ENCODE data around the gene SH3PXD2B.
A peak's percentile ranks its signal among the peaks of the same experiment; 100 is the strongest.
"Not testable (repeated sequence)": the region's sequence is repeated elsewhere in the genome, so short reads cannot be mapped to it uniquely, and the experiment has no call there.

Gene SH3PXD2B

DNA sequence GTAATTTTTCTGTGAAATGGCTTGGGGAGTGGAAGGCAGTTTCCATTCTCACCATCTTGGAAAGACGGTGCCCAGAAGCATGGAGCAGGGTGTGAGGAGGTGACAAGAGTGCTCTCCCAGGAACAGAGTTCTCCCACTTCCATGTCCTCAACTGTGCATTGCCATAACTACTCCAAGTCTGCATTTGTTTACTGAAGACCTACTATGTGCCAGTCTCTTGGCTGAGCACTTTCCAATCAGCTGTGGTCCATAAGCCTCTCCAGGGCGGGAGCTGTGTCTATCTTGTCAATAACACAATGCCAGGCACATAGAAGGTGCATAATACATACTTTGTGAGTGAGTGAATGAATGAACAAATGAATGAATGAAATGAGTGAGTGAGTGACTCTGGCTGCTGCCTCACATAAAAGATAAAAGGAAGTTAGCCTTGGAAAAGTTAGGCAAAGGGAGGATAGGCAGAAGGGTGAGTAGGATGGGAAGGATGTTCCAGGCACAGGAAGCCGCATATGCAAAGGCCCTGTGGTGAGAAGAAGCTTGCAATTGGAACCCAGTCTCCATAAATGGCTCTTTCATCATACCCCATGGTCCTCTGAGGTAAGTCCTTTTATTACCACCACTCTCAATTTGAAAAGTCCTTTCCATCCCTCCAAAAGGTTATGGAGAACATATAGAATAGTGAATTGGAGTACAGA is 31.3 kb upstream of the SH3PXD2B start:
- DNase-seq: no peak

DNA sequence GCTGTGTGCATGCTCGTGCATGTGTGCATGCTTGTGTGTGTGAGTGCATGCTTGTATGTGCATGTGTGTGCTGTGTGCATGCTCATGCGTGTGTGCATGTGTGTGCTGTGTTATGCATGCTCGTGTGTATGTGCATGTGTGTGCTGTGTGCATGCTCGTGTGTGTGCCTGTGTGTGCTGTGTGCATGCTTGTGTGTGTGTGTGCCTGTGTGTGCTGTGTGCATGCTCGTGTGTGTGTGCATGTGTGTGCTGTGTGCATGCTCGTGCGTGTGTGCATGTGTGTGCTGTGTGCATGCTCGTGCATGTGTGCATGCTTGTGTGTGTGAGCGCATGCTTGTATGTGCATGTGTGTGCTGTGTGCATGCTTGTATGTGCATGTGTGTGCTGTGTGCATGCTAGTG is 30.3 kb upstream of the SH3PXD2B start:
- DNase-seq: no peak

DNA sequence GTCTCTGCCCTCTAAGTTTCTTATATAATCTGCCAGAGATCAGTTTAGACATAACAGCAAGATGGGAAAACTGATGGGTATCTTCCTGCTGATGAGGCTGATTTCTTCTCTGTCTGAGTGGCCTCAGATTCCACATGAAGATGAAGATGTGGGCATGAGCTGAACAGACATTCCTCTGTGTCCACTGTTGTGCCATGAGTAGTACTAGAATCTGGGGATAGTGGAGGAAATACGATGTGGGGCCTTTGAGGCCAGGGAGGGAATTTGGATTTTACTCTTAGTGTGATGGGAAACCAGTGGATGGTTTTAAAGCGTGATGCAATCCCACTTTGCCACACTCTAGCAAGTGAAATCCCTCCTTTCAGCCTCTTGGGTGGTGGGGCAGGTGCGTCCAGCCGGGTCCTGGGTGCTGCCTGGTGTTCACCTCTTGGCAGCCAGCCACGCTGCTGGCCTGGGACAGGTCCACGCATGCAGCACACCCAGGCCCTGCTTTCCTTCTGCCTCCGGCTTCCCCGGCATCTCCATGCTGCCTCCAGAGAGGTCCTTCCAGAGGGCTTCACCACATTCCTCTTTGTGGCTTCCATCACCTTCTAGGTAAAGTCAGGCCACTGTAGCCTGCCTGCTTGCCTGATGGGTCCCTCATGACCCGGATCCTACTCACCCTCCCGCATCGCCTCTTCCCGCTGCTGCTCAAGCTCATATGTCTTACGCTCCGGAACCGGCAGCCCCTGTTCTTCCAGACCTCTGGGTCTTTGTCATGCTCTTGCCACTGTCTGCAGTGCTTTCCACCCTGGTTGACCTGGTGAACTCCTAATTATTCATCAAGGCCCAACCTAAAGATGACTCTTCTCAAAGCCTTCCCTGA is 28.1 kb upstream of the SH3PXD2B start:
- DNase-seq: no peak

DNA sequence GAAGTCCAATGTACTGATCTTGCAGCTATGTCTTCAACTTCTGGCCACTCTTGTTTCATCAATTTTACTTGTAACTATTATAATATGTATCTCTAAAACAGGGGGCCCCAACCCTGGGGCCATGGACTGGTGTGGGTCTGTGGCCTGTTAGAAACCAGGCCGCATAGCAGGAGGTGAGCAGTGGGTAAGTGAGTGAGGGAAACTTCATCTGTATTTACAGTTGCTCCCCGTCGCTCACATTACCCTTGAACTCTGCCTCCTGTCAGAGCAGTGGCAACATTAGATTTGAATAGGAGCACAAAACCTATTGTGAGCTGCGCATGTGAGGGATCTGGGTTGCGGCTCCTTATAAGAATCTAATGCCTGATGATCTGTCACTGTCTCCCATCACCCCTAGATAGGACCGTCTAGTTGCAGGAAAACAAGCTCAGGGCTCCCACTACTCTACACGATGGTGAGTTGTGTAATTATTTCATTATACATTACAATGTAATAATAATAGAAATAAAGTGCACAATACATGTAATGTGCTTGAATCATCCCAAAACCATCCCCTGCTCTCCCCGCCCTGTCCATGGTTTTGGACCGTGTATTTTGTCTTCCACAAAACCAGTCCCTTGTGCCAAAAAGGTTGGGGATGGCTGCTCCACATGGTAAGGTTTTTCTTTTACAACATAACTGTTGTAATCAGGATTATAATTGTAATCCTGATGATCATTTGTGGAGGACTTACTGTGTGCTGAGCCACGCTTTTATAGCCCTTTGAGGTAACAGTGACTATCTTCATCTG is 26.9 kb upstream of the SH3PXD2B start:
- DNase-seq: no peak

DNA sequence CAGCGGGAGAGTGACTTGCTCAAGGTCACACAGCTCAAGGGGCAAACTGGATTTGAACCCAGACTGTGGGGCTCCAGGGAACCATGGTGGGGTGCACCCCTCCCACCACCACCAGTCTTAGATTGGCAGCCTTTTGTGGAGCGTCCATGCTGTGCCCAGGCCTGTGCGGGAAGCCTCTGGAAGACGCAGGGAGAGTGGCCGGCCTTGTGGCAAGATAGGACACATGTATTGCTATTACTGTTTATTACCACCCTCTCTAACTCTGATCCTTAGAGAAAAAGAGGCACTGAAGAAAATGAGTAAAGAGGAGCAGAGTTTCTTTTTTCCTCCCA is 25.4 kb upstream of the SH3PXD2B start:
- DNase-seq: no peak

DNA sequence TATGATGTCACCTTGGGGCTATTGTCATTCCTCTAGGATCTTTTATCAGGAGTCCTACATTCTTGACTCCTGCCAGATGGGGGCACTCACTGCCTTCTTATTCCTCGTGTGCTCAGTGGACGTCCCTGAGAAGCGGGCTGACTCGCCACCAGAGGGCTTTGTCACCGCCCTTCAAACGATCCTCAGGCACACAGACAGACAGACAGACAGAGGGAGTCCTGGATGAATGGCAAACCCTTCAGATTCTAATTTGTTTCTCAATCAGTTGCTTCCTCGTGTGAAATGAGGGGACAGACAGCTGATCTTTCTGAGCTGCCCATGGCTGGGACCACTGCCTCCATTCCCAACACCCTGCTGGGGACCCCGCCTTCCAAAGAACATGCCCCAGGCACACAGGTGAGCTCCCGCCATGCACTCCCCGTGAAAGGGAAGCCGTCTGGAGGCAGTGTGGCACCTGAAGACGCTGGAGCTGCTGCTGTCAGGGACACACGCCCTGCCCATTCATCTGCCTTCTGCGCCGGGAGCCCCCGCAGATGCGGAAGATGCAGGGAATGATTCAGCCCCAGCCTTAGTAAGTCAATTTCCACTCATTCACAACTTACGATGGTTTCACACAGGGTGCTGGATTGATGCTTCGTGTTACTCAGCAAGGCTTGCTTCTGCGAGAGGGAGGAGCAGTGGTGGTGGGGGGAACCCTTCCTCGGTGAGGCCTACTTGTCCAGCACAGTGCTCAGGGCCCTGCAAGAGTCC is 24.9 kb upstream of the SH3PXD2B start:
- peak in 1 of 4 experiments; percentile 17 for DNase-seq

DNA sequence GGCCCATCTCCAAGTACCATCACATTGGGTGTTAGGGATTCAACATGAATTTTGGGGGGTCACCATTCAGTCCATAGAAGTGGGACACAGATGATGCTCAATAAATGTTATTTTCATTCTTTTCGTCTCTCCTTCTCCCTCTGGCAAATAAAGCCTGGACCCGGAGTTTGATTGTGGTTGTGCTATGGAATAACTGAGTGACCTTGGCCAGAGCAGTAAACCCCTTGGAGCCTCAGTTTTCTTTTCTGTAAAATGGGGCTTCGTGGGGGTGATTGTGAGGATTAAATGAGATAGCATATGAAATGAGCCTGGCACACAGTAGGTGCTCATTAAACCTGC is 24.3 kb upstream of the SH3PXD2B start:
- DNase-seq: not testable (repeated sequence)

DNA sequence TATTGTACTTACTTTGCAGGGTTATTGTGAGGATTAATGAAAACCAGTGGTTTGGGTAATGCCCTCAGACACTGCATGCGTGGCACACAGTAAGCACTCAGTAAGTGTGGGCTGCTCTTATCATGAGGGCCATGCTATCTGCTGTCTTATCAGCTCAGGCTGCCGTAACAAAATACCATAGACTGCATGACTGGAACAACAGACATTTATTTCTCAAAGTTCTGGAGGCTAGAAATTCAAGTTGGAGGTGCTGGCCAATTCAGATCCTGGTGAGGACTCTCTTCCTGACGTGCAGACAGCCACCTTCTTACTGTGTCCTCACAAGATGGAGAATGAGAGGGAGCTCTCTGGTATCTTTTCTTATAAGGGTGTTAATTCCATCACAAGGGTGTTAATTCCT is 23.9 kb upstream of the SH3PXD2B start:
- DNase-seq: no peak

DNA sequence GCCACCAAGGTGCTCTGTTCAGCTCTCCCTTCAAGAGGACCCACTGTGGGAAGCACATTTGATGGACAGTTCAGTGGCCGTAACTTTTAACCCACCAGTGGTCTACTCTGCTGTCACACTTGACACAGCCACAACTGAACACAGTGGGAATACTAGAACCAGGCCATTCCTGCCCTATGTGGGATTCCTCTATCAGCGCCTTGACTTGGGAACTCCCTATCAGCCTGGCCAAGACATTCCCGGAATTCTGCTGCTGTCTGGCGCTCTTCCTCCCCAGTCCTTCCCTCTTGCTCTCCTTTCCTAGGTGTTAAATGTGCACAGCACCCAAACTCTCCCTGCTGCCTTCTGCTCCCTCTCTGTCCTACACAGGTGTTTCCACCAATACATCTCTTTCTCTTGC is 23.1 kb upstream of the SH3PXD2B start:
- no peak for DNase-seq

DNA sequence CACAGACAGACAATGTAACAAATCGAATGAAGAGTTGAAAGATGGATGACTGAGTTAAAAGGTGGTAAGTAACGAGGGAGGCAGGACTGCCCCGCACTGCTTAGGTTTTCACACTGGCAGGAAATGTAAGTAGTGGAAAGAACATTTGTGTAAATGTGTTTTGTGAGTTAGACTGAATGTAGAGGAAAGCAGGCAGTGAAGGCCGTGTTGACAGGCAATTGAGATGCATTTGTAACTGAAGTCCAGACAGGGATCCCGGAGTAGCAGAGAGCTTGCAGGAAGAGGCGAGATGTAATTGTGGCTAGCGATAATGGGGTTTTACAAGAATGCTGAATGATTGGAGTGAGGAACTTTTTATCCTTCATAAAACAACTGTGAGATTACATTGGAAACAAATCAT is 20.0 kb upstream of the SH3PXD2B start:
- DNase-seq: no peak

DNA sequence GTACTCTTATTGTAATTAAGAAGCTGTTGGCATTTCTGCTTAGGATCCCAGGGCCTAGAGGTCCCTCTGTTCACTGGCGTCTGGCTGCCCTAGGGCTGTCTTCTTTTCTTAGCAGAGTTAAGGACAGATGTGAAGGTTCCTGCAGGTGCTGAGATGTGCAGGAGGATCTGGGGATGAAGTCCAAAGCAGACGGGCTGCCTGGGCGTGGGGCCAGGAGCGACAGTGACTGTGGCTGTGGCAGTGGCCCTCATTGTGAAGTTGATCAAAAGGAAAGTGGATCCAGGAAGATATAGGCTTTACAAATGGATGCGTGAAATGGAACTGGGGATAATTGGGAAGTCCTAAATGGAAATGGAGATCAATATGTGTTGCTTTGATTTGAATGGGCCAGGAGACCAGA is 19.1 kb upstream of the SH3PXD2B start:
- DNase-seq: no peak

DNA sequence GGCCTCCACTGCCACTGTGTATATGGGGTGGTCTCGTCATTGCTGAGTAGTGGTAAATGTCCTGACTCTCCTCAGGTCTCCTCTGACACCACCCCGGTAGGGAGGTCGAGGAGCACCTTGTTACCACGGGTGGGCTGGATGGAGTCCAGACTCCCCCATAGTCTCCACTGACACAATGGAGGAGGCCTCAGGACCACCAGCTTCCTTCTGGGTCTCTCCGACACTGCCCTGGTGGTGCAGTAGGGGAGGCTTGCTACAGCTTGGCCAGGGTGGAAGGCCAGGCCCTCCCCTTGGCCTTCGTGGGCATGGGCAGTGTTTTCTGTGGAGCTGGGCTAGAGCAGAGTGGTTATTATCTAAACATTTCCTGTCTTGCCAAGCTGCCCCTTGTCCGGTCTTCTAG is 15.4 kb upstream of the SH3PXD2B start:
- no peak for DNase-seq

DNA sequence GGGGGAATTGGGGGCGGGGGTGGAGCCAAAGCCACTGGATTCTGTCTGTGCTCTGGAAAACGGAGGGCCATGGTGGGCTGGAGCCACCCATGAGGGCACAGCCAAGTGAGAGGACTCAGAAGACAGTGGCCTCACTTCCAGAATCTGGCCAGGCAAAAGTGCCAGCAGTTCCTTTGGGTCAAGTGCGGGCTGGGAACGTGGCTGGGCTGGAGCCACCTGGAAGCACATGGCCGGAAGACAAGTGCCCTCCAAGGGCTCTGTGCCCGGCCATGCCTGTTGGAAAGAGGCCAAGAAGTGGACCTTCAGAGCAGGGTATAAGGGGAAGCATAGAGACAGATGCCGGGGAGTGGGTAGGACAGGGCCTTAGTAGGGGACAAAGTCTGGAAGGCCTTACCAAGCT is 11.7 kb upstream of the SH3PXD2B start:
- no peak for DNase-seq

DNA sequence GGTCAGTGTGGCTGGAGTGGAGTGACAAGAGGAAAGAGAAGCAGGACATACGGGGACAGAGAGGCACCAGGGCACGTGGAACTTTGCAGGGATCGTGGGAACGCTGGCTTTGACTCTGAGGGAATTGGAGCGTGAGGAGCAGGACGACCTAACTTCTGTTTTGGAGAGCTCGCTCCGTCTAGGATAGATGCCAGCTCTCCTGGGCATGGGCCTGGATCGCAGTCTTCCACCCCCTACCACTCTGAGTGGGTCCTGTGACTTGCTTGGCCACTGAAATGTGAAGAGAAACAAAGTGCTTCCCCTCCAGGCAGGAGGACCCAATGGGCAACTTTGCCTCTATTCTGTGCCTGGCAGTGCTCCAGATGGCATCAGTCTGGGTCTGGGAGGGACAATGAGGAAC is 8.7 kb upstream of the SH3PXD2B start:
- no peak for DNase-seq

DNA sequence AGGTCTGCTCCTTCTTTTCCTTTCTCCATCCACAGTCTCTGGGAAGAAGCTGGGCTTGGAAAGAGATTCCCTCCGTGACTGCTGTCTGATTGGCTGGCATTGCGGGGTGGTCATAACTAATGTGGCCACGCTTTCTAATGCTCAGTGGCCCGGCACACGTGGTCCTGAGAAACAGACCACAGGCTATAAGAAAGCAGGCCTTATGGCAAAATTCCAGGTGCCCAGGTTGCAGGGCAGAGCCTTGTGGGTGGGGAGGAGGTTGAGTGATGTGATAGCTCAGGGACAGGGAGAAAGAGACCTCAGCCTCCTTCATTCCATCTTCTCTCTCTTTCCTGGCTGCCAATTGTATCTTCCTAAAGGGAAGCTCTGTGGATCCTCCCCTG is 5.4 kb upstream of the SH3PXD2B start:
- no peak for DNase-seq

DNA sequence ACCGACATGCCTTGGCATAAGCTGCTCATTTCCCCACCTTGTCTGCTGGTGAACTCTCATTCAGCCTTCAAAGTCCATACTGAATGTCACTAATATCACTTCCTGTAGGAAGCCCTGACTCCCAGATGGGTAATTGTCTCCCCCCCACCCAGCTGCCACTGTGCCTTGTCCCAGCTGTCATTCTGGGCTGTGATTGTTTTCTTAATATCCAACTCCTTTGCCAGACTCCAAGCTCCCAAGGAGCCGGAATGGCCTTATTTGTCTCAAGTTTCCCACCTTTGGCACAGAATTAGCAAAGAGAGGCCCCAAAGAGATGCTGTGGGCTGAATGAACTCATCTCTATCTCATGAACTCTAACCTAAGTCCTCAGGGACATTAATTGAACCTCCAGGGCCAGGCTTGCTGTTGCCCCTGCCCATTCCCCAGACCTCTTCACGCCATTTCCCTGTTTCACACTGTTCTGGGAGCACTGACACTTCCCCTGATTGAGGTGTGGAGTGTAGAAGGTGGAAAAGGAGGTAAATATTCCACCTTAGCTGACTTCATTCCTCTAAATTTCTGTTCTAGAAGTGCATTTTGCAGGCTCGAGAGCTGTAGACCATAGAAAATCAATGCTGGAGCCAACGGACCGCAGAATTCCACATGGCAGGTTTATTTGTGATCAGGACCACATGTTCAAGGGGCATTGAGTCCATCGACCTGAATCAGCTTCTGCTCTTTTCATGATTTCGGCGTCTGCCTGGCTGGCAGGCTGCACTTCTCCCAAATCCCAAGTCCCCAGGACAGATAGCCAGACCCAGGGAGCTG is 4.9 kb upstream of the SH3PXD2B start:
- DNase-seq: no peak

DNA sequence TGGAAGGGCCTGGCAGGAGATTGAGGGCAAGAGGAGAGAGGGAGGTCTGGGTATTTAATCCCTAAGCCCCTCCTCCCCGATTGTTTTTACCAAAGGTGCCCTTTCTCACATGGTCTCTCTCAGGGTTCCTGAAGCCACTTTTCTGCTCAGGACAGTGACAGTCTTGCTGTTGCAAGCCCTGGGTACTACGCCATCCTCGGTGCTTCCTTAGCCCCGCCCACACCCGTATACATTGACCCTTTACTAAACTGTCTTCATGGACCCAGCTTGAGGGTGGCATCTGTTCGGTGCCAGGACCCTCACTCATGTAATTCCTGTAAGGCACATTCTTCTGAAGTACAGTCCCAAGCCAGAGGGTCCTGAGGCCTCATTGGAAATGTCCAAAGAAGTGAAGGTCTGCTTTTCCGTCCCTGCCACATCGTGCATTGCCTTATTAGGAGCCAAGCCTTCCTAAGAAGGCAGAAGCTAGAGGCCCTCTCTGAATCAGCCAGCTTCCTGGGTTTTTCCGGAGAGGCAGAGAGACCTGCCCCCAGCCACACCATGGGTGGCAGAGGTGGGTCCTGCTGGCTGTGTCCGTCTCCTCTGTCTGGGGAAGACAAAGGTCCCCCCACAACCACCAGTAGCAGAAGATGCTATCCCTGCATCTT is 1.9 kb upstream of the SH3PXD2B start:
- no peak for DNase-seq

DNA sequence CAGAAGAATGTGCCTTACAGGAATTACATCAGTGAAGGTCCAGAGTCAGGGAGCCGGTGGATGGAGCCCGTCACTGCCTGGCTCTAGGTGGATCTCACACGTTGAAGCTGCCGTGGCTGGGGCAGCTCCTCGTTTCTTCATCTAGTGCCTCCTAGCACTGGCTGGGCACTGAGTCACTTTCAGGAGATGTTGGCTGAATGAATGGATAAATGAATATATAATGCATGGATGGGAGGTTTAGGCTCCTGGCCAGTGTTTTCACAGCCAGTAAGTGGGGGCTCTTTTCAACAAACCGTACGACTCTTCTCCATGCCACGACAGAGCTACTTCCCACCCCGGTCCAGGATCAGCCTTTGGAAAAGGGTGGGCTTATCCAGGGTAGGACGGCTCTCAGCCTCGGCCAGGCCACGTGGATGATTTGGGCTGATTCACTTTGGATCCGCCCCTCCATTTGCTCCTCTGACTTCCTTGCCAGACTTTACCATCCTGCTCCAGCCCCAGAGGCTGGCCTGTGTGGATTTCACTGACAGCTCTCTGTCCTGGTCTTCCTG is 1.3 kb upstream of the SH3PXD2B start:
- DNase-seq: no peak

DNA sequence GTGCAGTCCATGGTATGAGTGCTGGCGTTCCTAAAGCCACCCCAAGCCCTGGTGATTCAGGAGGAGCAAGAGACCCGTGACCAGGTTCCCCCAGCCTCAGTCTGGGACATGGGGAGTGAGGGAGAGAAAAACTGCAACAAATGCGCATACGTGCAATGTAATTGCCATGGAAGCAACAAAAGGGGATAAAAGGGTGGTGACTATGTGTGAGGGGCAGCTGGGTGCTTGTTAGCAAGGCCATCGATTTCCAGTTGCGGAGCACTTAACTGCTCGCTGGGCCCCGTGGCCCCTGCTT is 709 bp upstream of the SH3PXD2B start:
- DNase-seq: no peak

DNA sequence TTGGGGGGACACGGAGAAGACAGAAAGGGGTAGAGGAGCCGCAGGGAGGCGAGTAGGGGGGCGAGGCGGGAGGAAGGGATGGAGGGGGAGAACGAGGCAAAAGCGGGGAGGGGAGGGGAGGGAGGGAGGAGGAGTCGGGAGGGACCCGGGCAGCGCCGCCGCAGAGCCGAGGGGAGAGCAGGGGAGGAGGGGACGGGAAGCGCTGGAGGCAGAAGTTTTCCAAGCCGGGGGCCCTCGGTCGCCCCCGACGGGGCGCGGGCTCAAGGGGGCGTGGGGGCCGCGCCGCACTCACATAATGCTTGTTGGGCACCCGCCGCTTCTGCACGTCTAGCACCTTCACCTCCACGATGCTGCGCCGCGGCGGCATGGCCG is 353 bp downstream of the SH3PXD2B start:
- DNase-seq: no peak

DNA sequence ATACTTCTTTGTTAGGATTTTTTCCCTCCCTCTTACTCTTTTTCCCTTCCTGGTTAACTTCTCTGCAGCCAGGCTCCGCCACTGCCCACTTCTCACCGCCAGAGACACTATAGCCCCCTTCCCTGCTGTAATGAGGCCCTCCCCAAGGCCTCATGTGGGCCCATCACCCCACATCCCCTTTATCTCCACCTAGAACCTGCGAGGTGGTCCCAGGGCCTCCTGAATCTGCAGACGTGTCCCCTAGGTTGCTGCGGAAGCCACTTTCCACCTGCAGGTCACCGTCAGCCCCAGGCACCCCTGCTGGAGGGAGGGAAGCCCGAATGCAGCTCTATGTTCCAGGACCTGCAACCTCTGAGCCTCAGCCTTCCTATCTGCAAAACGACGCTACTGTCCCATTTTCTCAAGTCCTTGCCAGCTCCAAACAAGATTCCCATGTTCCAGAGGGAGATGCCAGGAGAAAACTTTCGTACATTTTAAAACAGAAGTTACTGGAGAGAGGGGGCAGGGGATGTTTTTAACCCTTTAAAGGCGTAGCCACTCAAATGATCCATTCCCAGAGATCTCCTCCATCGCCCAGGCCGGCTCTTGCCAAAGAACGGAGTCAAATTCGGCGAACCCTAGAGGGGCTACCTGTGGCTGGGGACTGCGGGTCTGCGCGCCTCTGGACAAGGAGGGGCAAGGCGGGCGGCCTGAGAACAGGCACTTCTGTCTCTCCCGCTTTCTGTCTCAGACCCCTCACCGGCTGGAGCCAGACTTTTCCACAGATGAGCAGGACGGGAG is 929 bp downstream of the SH3PXD2B start:
- no peak for DNase-seq
